HG02970 (cell line): ENCODE measurements around the gene NKAPL.
A peak's percentile ranks its signal among the peaks of the same experiment; 100 is the strongest.
"Not testable (repeated sequence)": the region's sequence is repeated elsewhere in the genome, so short reads cannot be mapped to it uniquely, and the experiment has no call there.

Experiments used
- ATAC-seq: cut with Tn5 transposase; IDR thresholded peaks from one replicate; pipeline ENCODE4 v1.9.1; 2021; ENCODE audit warnings: mild to moderate bottlenecking, moderate library complexity, moderate number of reproducible peaks; ENCODE audit not compliant: unreplicated experiment, low FRiP score

The NKAPL gene

DNA sequence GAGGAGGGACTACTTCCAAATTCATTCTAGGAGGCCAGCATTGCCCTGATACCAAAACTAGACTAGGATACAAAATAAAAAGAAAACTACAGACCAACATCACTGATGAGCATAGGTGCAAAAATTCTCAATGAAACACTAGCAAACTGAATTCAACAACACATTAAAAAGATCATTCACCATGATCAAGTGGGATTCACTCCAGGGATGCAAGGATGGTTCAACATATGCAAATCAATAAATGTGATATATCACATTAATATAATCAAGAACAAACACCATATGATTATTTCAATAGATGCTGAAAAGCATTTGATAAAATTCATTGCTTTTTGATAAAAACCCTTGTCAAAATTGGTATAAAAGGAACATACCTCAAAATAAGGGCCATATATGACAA is 32.5 kb downstream of the NKAPL start:
- no peak for ATAC-seq

DNA sequence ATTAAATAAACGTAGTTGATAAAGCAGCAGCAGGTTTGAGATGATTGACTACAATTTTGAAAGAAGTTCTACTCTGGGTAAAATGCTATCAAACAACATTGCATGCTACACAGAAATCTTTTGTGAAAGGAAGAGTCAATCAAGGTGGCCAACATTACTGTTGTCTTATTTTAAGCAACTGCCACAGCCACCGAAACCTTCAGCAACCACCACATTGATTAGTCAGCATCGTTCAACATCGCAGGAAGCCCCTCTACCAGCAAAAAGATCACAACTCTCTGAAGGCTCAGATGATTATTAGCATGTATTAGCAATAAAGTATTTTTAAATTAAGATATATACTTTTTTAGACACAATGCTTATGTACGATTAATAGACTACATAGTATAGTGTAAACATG is 36.2 kb downstream of the NKAPL start:
- no peak for ATAC-seq

DNA sequence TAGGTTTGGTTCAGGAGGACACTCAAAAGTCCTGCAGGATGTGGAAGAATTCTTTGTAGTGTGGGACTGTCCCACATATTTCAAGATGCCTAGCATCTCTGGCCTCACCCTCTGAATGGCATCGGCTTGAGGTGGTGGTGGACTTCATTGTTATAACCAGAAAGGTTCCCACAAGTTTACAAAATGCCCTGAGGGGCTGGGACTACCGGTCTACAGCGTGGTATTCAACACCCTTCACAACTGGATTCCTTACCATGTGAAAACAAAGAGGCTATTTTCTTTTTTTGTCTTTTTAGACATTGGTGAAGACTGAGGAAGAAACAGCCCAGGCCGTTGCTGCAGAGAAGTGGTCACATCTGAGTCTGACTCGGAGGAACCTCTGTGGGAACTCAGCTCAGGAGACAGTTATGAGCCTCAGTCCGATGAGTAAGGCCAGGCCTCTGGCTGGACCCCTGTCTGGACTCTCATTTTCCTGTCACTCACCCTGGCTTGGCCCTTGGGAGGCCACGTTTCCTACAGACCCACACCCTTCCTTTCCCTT is 37.5 kb downstream of the NKAPL start:
- no peak for ATAC-seq

DNA sequence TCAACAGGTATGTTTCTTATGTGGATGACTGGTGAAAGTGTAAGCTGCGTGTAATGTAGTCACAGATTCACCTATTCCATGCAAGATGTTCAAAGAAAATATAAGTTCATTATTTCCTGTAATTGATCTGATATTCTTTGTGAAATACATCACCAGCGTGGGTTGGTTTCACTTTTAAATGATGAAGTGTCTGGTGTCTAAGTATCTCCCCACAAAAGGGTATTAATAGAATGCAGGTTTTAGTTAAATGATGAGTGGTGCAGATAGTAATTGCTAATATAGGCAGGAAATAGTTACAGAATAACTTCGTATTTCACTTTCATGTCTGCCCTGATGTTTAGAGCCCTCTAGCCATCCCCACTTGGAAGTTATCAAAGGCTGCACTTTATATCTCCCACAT is 44.5 kb downstream of the NKAPL start:
- peak; percentile 62 for ATAC-seq

DNA sequence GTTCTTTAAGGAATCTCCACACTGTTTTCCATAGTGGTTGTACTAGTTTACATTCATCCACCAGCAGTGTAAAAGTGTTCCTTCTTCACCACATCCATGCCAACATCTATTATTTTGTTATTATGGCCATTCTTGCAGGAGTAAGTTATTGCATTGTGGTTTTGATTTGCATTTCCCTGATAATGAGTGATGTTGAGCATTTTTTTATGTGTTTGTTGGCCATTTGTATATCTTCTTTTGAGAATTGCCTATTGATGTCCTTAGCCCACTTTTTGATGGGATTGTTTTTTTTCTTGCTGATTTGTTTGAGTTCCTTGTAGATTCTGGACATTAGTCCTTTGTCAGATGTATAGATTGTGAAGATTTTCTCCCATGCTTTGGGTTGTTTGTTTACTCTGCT is 47.3 kb downstream of the NKAPL start:
- ATAC-seq: not testable (repeated sequence)
